ENCODE measurements around the gene IFT22.
"Not testable (repeated sequence)": the region's sequence is repeated elsewhere in the genome, so short reads cannot be mapped to it uniquely, and the experiment has no call there.

IFT22 gene

GRCh38 chr7:101271021-101271420, 50.6 kb downstream of the IFT22 start:
- no peak for DNase-seq (ENCODE audit: low read depth)
- TF ChIP-seq POLR2A (IDR thresholded peaks at IDR 0.05; ENCODE audit: extremely low read depth, insufficient read length), result no peak
- TF ChIP-seq, protein P1, sequence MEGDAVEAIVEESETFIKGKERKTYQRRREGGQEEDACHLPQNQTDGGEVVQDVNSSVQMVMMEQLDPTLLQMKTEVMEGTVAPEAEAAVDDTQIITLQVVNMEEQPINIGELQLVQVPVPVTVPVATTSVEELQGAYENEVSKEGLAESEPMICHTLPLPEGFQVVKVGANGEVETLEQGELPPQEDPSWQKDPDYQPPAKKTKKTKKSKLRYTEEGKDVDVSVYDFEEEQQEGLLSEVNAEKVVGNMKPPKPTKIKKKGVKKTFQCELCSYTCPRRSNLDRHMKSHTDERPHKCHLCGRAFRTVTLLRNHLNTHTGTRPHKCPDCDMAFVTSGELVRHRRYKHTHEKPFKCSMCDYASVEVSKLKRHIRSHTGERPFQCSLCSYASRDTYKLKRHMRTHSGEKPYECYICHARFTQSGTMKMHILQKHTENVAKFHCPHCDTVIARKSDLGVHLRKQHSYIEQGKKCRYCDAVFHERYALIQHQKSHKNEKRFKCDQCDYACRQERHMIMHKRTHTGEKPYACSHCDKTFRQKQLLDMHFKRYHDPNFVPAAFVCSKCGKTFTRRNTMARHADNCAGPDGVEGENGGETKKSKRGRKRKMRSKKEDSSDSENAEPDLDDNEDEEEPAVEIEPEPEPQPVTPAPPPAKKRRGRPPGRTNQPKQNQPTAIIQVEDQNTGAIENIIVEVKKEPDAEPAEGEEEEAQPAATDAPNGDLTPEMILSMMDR (IDR thresholded peaks at IDR 0.05; ENCODE audit: low read depth, low read length), result no peak
- TF ChIP-seq MYC (IDR thresholded peaks at IDR 0.05; ENCODE audit: low read depth, low read length), result no peak
- no peak for TF ChIP-seq MAX (IDR thresholded peaks at IDR 0.05; ENCODE audit: low read depth, low read length)
- no peak overlapping the region for H3K4me3 ChIP-seq (ENCODE audit: low read depth, low read length)

GRCh38 chr7:101269664-101270063, 51.9 kb downstream of the IFT22 start:
- no peak for DNase-seq (ENCODE audit: low read depth)
- no peak overlapping the region for H3K4me3 ChIP-seq (ENCODE audit: low read depth, low read length)
- TF ChIP-seq MYC (IDR thresholded peaks at IDR 0.05; ENCODE audit: low read depth, low read length), result no peak
- no peak for TF ChIP-seq MAX (IDR thresholded peaks at IDR 0.05; ENCODE audit: low read depth, low read length)
- TF ChIP-seq POLR2A (IDR thresholded peaks at IDR 0.05; ENCODE audit: extremely low read depth, insufficient read length), result no peak
- TF ChIP-seq, protein P1 (IDR thresholded peaks at IDR 0.05; ENCODE audit: low read depth, low read length), result no peak

DNA sequence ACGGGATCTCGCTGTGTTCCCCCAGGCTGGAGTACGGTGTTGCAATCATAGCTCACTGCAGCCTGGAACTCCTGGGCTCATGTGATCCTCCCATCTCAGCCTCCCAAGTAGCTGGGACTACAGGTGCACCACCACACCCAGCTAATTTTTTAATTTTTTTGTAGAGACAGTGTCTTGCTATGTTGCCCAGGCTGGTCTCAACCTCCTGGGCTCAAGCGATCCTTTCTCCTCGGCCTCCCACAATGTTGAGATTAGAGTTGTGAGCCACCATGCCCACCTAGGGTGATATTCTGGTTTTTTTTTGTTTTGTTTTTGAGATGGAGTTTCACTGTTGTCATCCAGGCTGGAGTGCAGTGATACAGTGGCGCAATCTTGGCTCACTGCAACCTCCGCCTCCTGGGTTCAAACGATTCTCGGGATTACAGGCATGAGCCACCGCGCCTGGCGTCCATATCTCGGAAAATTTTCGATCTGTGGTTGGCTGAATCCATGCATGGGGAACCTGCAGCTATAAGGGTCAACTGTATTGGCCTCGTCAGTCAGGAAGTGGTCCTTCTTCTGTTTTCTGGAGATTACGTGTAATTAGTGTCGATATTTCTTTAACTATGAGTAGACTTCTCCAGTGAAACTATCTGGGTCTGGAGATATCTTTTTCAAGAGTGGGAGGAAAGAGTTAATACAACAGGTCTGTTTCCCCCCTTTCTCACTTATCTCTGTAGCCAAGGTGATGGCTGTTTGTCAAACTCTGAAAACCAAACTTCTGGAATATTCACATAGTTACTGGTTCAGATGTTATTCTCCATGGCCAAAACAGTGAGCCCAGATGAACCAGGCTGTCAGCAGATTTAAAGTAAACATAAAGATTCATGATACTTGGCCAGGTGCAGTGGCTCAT, 55.7 kb downstream of the IFT22 start:
- TF ChIP-seq MYC (IDR thresholded peaks at IDR 0.05; ENCODE audit: low read depth, low read length), result no peak
- no peak for TF ChIP-seq POLR2A (IDR thresholded peaks at IDR 0.05; ENCODE audit: extremely low read depth, insufficient read length)
- no peak for DNase-seq (ENCODE audit: low read depth)
- H3K4me3 ChIP-seq (ENCODE audit: low read depth, low read length), result no peak overlapping the region

- TF ChIP-seq MAX (IDR thresholded peaks at IDR 0.05; ENCODE audit: low read depth, low read length) (peak; percentile 97), MYC (IDR thresholded peaks at IDR 0.05; ENCODE audit: low read depth, low read length) (peak; percentile 82)
- peak; percentile 65 for DNase-seq (ENCODE audit: low read depth)
- not testable (repeated sequence) for H3K4me3 ChIP-seq (ENCODE audit: low read depth, low read length)
Measured at GRCh38 chr7:101264102-101264706, 57.4 kb downstream of the IFT22 start.
